ENCODE measurements around the gene RTN4IP1. TPM values are rescaled to one million over a fixed set of nuclear protein-coding genes. Genes with fewer than 3 reads are reported as not detected.
"Not testable (repeated sequence)": the region's sequence is repeated elsewhere in the genome, so short reads cannot be mapped to it uniquely, and the experiment has no call there.

Gene RTN4IP1
- total RNA-seq, 2 experiments from 2014 or later, result 8.4 to 9.6 TPM

DNA sequence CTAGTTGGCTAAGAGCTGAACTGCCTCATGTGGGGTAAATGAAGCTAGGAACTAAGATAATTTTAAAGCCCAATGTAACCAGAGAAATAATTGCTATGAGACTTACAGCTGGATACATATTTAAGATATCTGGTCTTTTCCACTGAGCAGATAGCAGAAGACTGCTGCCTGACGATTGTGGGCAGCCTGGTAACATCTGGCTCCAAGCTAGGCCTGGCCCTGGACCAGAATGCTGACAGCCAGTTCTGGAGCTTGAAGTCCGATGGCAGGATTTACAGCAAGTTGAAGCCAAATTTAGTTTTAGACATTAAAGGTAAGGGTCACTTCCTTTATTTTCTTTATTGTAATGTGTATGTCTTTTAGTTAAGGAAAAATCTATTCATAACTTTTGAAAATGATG is 65.7 kb downstream of the RTN4IP1 start:
- Mint-ChIP-seq H3K4me1 (ENCODE audit: low read depth) (peaks cover 22% of the 10 kb centered on the region), H3K36me3 (ENCODE audit: low read depth) (peaks cover 10% of the 10 kb centered on the region), H3K9me3 (no peaks in the 10 kb centered on the region), H3K27me3 (no peaks in the 10 kb centered on the region), H3K4me3 (no peak overlapping the region), H3K27ac (no peak overlapping the region)
- TF ChIP-seq, protein P1, sequence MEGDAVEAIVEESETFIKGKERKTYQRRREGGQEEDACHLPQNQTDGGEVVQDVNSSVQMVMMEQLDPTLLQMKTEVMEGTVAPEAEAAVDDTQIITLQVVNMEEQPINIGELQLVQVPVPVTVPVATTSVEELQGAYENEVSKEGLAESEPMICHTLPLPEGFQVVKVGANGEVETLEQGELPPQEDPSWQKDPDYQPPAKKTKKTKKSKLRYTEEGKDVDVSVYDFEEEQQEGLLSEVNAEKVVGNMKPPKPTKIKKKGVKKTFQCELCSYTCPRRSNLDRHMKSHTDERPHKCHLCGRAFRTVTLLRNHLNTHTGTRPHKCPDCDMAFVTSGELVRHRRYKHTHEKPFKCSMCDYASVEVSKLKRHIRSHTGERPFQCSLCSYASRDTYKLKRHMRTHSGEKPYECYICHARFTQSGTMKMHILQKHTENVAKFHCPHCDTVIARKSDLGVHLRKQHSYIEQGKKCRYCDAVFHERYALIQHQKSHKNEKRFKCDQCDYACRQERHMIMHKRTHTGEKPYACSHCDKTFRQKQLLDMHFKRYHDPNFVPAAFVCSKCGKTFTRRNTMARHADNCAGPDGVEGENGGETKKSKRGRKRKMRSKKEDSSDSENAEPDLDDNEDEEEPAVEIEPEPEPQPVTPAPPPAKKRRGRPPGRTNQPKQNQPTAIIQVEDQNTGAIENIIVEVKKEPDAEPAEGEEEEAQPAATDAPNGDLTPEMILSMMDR (IDR thresholded peaks at IDR 0.05), result no peak
- DNase-seq (no peak), ATAC-seq (no peak)
- ChIA-PET CTCF (interaction anchor here (0.8 to 17.9 kb wide), 14 partner anchors 9 to 416 kb away, joined by 3 to 423 read pairs (median 4); no protein-coding TSS in a partner anchor), POLR2A (interaction anchor here (0.9 to 1.8 kb wide), 4 partner anchors 26 to 60 kb away, joined by 3 to 8 read pairs (median 4); no protein-coding TSS in a partner anchor)
- intact Hi-C loops (cut with micrococcal nuclease), result loop anchor here (5.0 kb wide), 1 partner anchor 51 kb away; no protein-coding TSS in a partner anchor

- TF ChIP-seq, protein P1 (IDR thresholded peaks at IDR 0.05), result no peak
- CTCF ChIA-PET, result interaction anchor here (0.8 to 17.9 kb wide), 11 partner anchors 8 to 418 kb away, joined by 3 to 423 read pairs (median 3); no protein-coding TSS in a partner anchor
- intact Hi-C loops (cut with micrococcal nuclease), result loop anchor here (5.0 kb wide), 1 partner anchor 50 kb away; no protein-coding TSS in a partner anchor
- peaks cover 18% of the 10 kb centered on the region for H3K4me1 Mint-ChIP-seq (ENCODE audit: low read depth)
- POLR2A ChIA-PET, result interaction anchor here (0.8 to 1.5 kb wide), 4 partner anchors 27 to 56 kb away, joined by 3 to 4 read pairs (median 4); no protein-coding TSS in a partner anchor
- no peak overlapping the region for H3K4me3 Mint-ChIP-seq
- H3K27ac Mint-ChIP-seq, result no peak overlapping the region
- H3K36me3 Mint-ChIP-seq (ENCODE audit: low read depth), result peaks cover 14% of the 10 kb centered on the region
- DNase-seq (no peak), ATAC-seq (no peak)
- H3K27me3 Mint-ChIP-seq, result no peaks in the 10 kb centered on the region
- H3K9me3 Mint-ChIP-seq, result no peaks in the 10 kb centered on the region
Observed at GRCh38 chr6:106561686-106562405, 67.5 kb downstream of the RTN4IP1 start.

DNA sequence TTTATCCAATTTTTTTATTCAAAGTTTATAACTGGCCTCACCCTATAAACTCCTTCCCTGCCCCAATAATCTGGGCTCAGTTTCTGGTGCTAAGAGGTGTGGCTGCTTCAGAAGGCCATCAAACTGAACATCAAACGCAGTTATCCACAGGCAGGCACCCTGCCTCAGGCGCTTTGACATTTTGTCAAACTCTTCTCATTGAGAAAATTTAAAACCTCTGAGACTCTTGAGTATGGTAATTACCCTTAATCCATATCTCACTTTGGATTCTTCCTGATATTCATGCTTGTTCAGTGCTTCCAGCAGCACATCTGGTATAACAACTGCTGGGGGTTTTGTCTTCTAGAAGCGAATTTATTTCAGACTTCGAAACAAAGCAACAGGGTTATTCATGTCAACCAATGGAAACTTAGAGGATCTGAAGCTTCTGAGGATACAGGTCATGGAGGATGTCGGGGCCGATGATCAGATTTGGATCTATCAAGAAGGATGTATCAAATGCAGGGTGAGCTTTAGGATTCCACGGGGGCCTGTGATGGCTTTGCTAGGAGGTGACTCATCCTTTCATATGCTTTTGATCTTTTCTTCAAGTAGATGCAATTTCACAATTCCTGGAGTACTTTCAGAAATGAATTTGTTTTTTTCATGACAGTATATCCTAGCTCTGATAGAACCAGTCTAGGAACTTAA is 68.2 kb downstream of the RTN4IP1 start:
- ChIA-PET POLR2A (interaction anchor here (0.8 to 1.5 kb wide), 4 partner anchors 26 to 56 kb away, joined by 3 to 4 read pairs (median 4); no protein-coding TSS in a partner anchor), CTCF (interaction anchor here (0.8 to 17.9 kb wide), 10 partner anchors 7 to 418 kb away, joined by 3 to 423 read pairs (median 3); no protein-coding TSS in a partner anchor)
- no peaks in the 10 kb centered on the region for H3K9me3 Mint-ChIP-seq
- peaks cover 18% of the 10 kb centered on the region for H3K4me1 Mint-ChIP-seq (ENCODE audit: low read depth)
- no peak overlapping the region for H3K4me3 Mint-ChIP-seq
- TF ChIP-seq, protein P1 (IDR thresholded peaks at IDR 0.05), result no peak
- DNase-seq, result peak; percentile 40
- no peak overlapping the region for H3K27ac Mint-ChIP-seq
- intact Hi-C loops (cut with micrococcal nuclease), result loop anchor here (5.0 kb wide), 1 partner anchor 49 kb away; no protein-coding TSS in a partner anchor
- peaks cover 16% of the 10 kb centered on the region for H3K36me3 Mint-ChIP-seq (ENCODE audit: low read depth)
- ATAC-seq, result peak; percentile 78
- H3K27me3 Mint-ChIP-seq, result no peaks in the 10 kb centered on the region

DNA sequence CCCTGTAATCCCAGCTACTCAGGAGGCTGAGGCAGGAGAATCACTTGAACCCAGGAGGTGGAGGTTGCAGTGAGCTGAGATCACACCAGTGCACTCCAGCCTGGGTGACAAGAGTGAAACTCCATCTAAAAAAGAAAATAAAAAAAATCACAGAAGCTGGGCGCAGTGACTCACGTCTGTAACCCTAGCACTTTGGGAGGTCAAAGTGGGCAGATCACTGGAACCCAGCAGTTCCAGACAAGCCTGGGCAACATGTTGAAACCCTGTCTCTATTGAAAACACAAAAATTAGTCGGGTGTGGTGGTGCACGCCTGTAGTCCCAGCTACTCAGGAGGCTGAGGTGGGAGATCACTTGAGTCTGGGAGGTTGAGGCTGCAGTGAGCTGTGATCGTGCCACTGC is 69.6 kb downstream of the RTN4IP1 start:
- Mint-ChIP-seq H3K4me1 (ENCODE audit: low read depth) (peaks cover 18% of the 10 kb centered on the region), H3K36me3 (ENCODE audit: low read depth) (peaks cover 19% of the 10 kb centered on the region)
- ATAC-seq, H3K27ac Mint-ChIP-seq, H3K27me3 Mint-ChIP-seq, DNase-seq, POLR2A ChIA-PET, H3K4me3 Mint-ChIP-seq, H3K9me3 Mint-ChIP-seq: not testable (repeated sequence)
- intact Hi-C loops (cut with micrococcal nuclease), result loop anchor here (5.0 kb wide), 1 partner anchor 47 kb away; no protein-coding TSS in a partner anchor
- CTCF ChIA-PET, result interaction anchor here (1.6 to 17.9 kb wide), 3 partner anchors 37 to 115 kb away, joined by 4 to 423 read pairs (median 130); no protein-coding TSS in a partner anchor

GRCh38 chr6:106558364-106558763 is 70.9 kb downstream of the RTN4IP1 start:
- ChIA-PET POLR2A (interaction anchor here (1.1 kb wide), 1 partner anchor 39 kb away, joined by 3 read pairs; no protein-coding TSS in a partner anchor), CTCF (interaction anchor here (0.9 to 17.9 kb wide), 5 partner anchors 12 to 421 kb away, joined by 3 to 423 read pairs (median 4); no protein-coding TSS in a partner anchor)
- TF ChIP-seq, protein P1 (IDR thresholded peaks at IDR 0.05), result no peak
- intact Hi-C loops (cut with micrococcal nuclease), result no loop called here
- no peak for DNase-seq
- no peak overlapping the region for H3K27ac Mint-ChIP-seq
- no peak overlapping the region for H3K4me3 Mint-ChIP-seq
- peaks cover 24% of the 10 kb centered on the region for H3K4me1 Mint-ChIP-seq (ENCODE audit: low read depth)
- H3K9me3 Mint-ChIP-seq, result no peaks in the 10 kb centered on the region
- H3K27me3 Mint-ChIP-seq, result no peaks in the 10 kb centered on the region
- H3K36me3 Mint-ChIP-seq (ENCODE audit: low read depth), result peaks cover 22% of the 10 kb centered on the region
- no peak for ATAC-seq
